HepG2 (cell line): Measurements from ENCODE around the gene ABHD6. TPM values are rescaled to one million over a fixed set of nuclear protein-coding genes. Genes with fewer than 3 reads are reported as not detected.

ENCODE experiments used
- DZIP1 ChIP-seq: sonication (generic); formaldehyde crosslinking; IDR thresholded peaks from 2 replicates; pipeline ENCODE4 v1.5.0; 2020; ENCODE audit warnings: mild to moderate bottlenecking, missing genetic modification reagents
- IRX3 ChIP-seq: sonication (generic); formaldehyde crosslinking; IDR thresholded peaks from 2 replicates; pipeline ENCODE4 v1.8.1; 2023; ENCODE audit warnings: mild to moderate bottlenecking, low read depth, missing genetic modification reagents, borderline replicate concordance
- MED1 ChIP-seq: sonication (generic); formaldehyde crosslinking; IDR thresholded peaks from 2 replicates; pipeline ENCODE4 v1.4.0; 2020; ENCODE audit warnings: missing genetic modification reagents
- PREB ChIP-seq: sonication (generic); formaldehyde crosslinking; IDR thresholded peaks from 2 replicates; pipeline ENCODE4 v1.4.0; 2020; ENCODE audit warnings: missing genetic modification reagents
- RAD21 ChIP-seq: fragments of 450-650 bp; formaldehyde crosslinking; IDR thresholded peaks from 2 replicates; pipeline ENCODE4 v1.5.0; 2020; ENCODE audit warnings: mild to moderate bottlenecking
- RAD51 ChIP-seq: fragments of 450-650 bp; IDR thresholded peaks from 2 replicates; pipeline ENCODE4 v1.6.1; 2016; ENCODE audit warnings: borderline replicate concordance
- RORA ChIP-seq: sonication (generic); formaldehyde crosslinking; IDR thresholded peaks from 2 replicates; pipeline ENCODE4 v1.5.0; 2020; ENCODE audit warnings: mild to moderate bottlenecking, missing genetic modification reagents, moderate library complexity
- SCMH1 ChIP-seq: sonication (generic); formaldehyde crosslinking; IDR thresholded peaks from 2 replicates; pipeline ENCODE4 v1.9.0; 2021; ENCODE audit warnings: missing genetic modification reagents, mild to moderate bottlenecking, borderline replicate concordance
- SSRP1 ChIP-seq: IDR thresholded peaks from 2 replicates; pipeline ENCODE4 v1.6.1; 2016; ENCODE audit warnings: control low read depth
- ZNF280D ChIP-seq: sonication (generic); formaldehyde crosslinking; IDR thresholded peaks from 2 replicates; pipeline ENCODE4 v1.5.1; 2020; ENCODE audit warnings: mild to moderate bottlenecking, missing genetic modification reagents
- ZNF331 ChIP-seq: sonication (generic); formaldehyde crosslinking; IDR thresholded peaks from 2 replicates; pipeline ENCODE4 v1.4.0; 2020; ENCODE audit warnings: missing genetic modification reagents
- ZNF713 ChIP-seq: sonication (generic); formaldehyde crosslinking; IDR thresholded peaks from 2 replicates; pipeline ENCODE4 v1.4.0; 2020; ENCODE audit warnings: mild to moderate bottlenecking, missing genetic modification reagents
- ZNF891 ChIP-seq: sonication (generic); formaldehyde crosslinking; IDR thresholded peaks from 2 replicates; pipeline ENCODE4 v1.5.0; 2020; ENCODE audit warnings: mild to moderate bottlenecking, missing genetic modification reagents
- polyA plus RNA-seq, 8 experiments: library from polyadenylated mRNA; depleted of rRNA in 3 of 8; stranded (reverse) in 7 of 8; unstranded in 1 of 8; fragments of >200 nt; fragmentation: Illumina TruSeq in 4 of 8; extraction: Trizol in 4 of 8; gene quantifications; 2 replicates each; pipeline versions ENCODE4 v1.2.1 to v1.2.3, GENCODE V29; 2011 to 2016; ENCODE audit warnings: low read depth in 4 of 8, missing spikeins in 1 of 8, mixed read lengths in 1 of 8; ENCODE audit not compliant: insufficient read depth in 1 of 8
- total RNA-seq, 5 experiments: library from RNA; depleted of rRNA; stranded (reverse); fragments of >200 nt; fragmentation: Illumina TruSeq; extraction: Trizol; gene quantifications; 2 replicates each; pipeline ENCODE4 v1.2.3, GENCODE V29; 2016; ENCODE audit warnings: low read depth in 1 of 5
- TF ChIP-seq, protein P1 (sequence below): sonication (generic); formaldehyde crosslinking; IDR thresholded peaks from 2 replicates; pipeline ENCODE4 v1.4.0; 2020; ENCODE audit warnings: missing genetic modification reagents, mild to moderate bottlenecking, borderline replicate concordance
- TF ChIP-seq, protein P2 (sequence below): sonication (generic); formaldehyde crosslinking; IDR thresholded peaks from 2 replicates; pipeline ENCODE4 v1.4.0; 2020; ENCODE audit warnings: mild to moderate bottlenecking, low read depth, missing genetic modification reagents
- TF ChIP-seq, protein P3 (sequence below): sonication (generic); formaldehyde crosslinking; IDR thresholded peaks from 2 replicates; pipeline ENCODE4 v1.5.1; 2020; ENCODE audit warnings: missing genetic modification reagents, mild to moderate bottlenecking, borderline replicate concordance

The ABHD6 gene
- total and polyA plus RNA-seq, 2 of the 13 experiments (the other 11 are each of a cell fraction or from before 2014, with no cell fraction given), result 9.0 to 17.2 TPM

- TF ChIP-seq PREB (no peak), DZIP1 (CRISPR knock-in tag) (no peak), MED1 (no peak), SSRP1 (no peak), ZNF713 (CRISPR knock-in tag) (no peak), RAD21 (CRISPR knock-in tag) (no peak), SCMH1 (CRISPR knock-in tag) (no peak), ZNF280D (CRISPR knock-in tag) (no peak), RAD51 (no peak), ZNF331 (CRISPR knock-in tag) (no peak), ZNF891 (no peak), RORA (CRISPR knock-in tag) (no peak), IRX3 (no peak)
- TF ChIP-seq, protein P1, sequence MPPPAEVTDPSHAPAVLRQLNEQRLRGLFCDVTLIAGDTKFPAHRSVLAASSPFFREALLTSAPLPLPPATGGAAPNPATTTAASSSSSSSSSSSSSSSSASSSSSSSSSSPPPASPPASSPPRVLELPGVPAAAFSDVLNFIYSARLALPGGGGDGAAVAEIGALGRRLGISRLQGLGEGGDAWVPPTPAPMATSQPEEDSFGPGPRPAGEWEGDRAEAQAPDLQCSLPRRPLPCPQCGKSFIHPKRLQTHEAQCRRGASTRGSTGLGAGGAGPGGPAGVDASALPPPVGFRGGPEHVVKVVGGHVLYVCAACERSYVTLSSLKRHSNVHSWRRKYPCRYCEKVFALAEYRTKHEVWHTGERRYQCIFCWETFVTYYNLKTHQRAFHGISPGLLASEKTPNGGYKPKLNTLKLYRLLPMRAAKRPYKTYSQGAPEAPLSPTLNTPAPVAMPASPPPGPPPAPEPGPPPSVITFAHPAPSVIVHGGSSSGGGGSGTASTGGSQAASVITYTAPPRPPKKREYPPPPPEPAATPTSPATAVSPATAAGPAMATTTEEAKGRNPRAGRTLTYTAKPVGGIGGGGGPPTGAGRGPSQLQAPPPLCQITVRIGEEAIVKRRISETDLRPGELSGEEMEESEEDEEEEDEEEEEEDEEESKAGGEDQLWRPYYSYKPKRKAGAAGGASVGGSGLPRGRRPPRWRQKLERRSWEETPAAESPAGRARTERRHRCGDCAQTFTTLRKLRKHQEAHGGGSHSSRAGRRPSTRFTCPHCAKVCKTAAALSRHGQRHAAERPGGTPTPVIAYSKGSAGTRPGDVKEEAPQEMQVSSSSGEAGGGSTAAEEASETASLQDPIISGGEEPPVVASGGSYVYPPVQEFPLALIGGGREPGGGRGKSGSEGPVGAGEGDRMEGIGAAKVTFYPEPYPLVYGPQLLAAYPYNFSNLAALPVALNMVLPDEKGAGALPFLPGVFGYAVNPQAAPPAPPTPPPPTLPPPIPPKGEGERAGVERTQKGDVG, result no peak
- TF ChIP-seq, protein P2, sequence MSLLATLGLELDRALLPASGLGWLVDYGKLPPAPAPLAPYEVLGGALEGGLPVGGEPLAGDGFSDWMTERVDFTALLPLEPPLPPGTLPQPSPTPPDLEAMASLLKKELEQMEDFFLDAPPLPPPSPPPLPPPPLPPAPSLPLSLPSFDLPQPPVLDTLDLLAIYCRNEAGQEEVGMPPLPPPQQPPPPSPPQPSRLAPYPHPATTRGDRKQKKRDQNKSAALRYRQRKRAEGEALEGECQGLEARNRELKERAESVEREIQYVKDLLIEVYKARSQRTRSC, result no peak
- TF ChIP-seq, protein P3, sequence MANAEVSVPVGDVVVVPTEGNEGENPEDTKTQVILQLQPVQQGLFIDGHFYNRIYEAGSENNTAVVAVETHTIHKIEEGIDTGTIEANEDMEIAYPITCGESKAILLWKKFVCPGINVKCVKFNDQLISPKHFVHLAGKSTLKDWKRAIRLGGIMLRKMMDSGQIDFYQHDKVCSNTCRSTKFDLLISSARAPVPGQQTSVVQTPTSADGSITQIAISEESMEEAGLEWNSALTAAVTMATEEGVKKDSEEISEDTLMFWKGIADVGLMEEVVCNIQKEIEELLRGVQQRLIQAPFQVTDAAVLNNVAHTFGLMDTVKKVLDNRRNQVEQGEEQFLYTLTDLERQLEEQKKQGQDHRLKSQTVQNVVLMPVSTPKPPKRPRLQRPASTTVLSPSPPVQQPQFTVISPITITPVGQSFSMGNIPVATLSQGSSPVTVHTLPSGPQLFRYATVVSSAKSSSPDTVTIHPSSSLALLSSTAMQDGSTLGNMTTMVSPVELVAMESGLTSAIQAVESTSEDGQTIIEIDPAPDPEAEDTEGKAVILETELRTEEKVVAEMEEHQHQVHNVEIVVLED (CRISPR knock-in tag), result no peak
Measured at GRCh38 chr3:58249358-58250092, 11.9 kb downstream of the ABHD6 start (continued).
